Measurements from ENCODE around the gene RBFOX2. TPM values are rescaled to one million over a fixed set of nuclear protein-coding genes. Genes with fewer than 3 reads are reported as not detected.
A peak's percentile ranks its signal among the peaks of the same experiment; 100 is the strongest.

The RBFOX2 gene
- total RNA-seq, 2 experiments from 2014 or later, result 1.9 to 2.4 TPM

DNA sequence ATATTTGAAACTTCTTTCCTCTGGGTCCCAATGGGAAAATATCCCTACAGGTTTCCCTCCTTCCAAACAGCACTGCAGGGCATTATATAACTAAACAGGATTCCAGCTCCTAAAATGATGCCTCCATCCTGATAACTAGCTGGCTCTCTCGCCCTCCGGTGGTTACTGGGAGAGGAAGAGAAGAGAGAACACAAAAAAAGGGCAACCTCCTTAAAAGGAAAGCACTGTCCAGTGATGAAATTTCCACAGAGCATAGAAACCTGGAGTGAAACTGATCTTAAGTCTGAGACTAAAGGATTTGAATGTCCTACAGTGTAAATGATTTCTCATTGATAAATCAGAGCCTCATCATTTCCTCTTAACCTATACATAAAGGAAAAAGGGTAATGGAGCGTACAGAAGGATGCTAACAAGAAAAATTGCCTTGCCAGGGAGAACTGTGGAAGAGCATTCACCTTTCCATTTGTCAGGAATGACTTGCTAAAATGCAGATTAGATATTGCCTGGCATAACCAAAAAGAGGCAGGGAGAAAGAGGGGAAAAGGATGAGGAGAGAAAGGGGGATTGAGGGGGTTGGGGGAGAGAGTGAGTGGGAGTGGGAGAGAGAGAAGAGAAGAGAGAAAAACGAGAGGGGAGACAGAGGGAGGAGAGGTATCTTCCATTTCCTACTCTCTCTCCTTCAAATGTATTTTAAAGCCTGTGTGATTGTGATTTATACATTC lies 189.6 kb downstream of the RBFOX2 start:
- Histone ChIP-seq H3K36me3 (ENCODE audit: insufficient read depth, low read length) (no peaks in the 10 kb centered on the region), H3K4me1 (ENCODE audit: insufficient read depth, low read length) (peaks cover 3% of the 10 kb centered on the region), H3K27ac (ENCODE audit: low read depth in 1 of 2, low read length in 2 of 2) (no peak overlapping the region), H3K27me3 (ENCODE audit: control insufficient read depth in 1 of 2, insufficient read depth in 2 of 2, low read length in 2 of 2) (peaks cover 0 to 10% of the 10 kb centered on the region in 2 experiments), H3K9me3 (ENCODE audit: control insufficient read depth in 1 of 2, insufficient read depth in 1 of 2, low read length in 2 of 2) (no peaks in the 10 kb centered on the region), H3K4me3 (ENCODE audit: low read length) (no peak overlapping the region)
- Mint-ChIP-seq H3K4me1 (ENCODE audit: low read depth) (peaks cover 12% of the 10 kb centered on the region), H3K27ac (no peak overlapping the region), H3K36me3 (ENCODE audit: low read depth) (no peaks in the 10 kb centered on the region), H3K27me3 (peaks cover 26% of the 10 kb centered on the region), H3K4me3 (no peak overlapping the region), H3K9me3 (no peaks in the 10 kb centered on the region)
- ChIA-PET POLR2A (no interaction called here), CTCF (no interaction called here)
- TF ChIP-seq, protein P1, sequence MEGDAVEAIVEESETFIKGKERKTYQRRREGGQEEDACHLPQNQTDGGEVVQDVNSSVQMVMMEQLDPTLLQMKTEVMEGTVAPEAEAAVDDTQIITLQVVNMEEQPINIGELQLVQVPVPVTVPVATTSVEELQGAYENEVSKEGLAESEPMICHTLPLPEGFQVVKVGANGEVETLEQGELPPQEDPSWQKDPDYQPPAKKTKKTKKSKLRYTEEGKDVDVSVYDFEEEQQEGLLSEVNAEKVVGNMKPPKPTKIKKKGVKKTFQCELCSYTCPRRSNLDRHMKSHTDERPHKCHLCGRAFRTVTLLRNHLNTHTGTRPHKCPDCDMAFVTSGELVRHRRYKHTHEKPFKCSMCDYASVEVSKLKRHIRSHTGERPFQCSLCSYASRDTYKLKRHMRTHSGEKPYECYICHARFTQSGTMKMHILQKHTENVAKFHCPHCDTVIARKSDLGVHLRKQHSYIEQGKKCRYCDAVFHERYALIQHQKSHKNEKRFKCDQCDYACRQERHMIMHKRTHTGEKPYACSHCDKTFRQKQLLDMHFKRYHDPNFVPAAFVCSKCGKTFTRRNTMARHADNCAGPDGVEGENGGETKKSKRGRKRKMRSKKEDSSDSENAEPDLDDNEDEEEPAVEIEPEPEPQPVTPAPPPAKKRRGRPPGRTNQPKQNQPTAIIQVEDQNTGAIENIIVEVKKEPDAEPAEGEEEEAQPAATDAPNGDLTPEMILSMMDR (IDR thresholded peaks at IDR 0.05), result no peak
- DNase-seq, result peak in 2 of 14 experiments; percentile 3 to 10
- ATAC-seq (ENCODE audit: poor library complexity), result no peak
- intact Hi-C loops (cut with DNase I, micrococcal nuclease), result no loop called here

GRCh38 chr22:35837101-35837727 lies 191.4 kb downstream of the RBFOX2 start:
- Mint-ChIP-seq H3K4me3 (no peak overlapping the region), H3K4me1 (ENCODE audit: low read depth) (peaks cover 12% of the 10 kb centered on the region), H3K27me3 (peaks cover 26% of the 10 kb centered on the region), H3K9me3 (no peaks in the 10 kb centered on the region), H3K27ac (no peak overlapping the region), H3K36me3 (ENCODE audit: low read depth) (no peaks in the 10 kb centered on the region)
- Histone ChIP-seq H3K4me3 (ENCODE audit: low read length) (no peak overlapping the region), H3K4me1 (ENCODE audit: insufficient read depth, low read length) (peaks cover 3% of the 10 kb centered on the region), H3K9me3 (ENCODE audit: control insufficient read depth in 1 of 2, insufficient read depth in 1 of 2, low read length in 2 of 2) (no peaks in the 10 kb centered on the region), H3K27me3 (ENCODE audit: control insufficient read depth in 1 of 2, insufficient read depth in 2 of 2, low read length in 2 of 2) (peaks cover 0 to 10% of the 10 kb centered on the region in 2 experiments), H3K36me3 (ENCODE audit: insufficient read depth, low read length) (no peaks in the 10 kb centered on the region), H3K27ac (ENCODE audit: low read depth in 1 of 2, low read length in 2 of 2) (no peak overlapping the region)
- ChIA-PET POLR2A (no interaction called here), CTCF (no interaction called here)
- no peak for ATAC-seq (ENCODE audit: poor library complexity)
- TF ChIP-seq, protein P1 (IDR thresholded peaks at IDR 0.05), result no peak
- no peak for DNase-seq
- intact Hi-C loops (cut with DNase I, micrococcal nuclease), result no loop called here

DNA sequence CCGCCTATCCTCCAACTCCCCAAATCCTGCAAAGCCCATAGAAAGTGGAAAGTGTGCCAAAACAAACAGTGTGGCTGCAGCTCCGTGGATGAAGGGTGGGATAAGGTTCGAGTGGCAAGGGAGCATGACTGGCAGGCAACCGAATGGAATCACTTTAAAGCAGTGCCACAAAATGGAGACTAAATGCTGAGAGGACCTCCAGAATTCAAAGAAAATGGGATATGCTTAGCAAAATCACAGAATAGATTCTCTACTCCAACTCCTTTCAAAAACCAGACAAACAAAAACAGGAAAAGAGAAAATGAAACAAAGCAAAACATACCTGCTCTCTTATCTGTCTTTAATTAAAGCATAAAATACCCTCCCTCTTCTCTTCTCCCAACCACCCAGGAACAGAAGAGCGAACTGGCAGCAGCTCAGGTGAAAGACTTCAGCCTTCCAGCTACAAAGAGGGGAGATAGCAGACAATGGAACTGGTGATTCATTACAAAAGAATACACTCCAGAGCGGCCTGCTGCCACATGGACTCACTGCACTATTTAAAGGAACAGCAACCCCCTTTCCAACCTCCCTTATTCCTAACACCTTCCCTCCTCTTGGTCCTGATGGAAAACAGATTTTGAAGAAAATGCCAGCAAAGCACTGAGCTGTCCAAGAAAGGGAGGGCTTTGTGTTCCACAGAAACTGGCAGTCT lies 192.5 kb downstream of the RBFOX2 start:
- H3K36me3 Mint-ChIP-seq (ENCODE audit: low read depth), result no peaks in the 10 kb centered on the region
- H3K9me3 ChIP-seq (ENCODE audit: control insufficient read depth in 1 of 2, insufficient read depth in 1 of 2, low read length in 2 of 2), result no peaks in the 10 kb centered on the region
- DNase-seq (no peak), ATAC-seq (ENCODE audit: poor library complexity) (no peak)
- TF ChIP-seq, protein P1 (IDR thresholded peaks at IDR 0.05), result no peak
- no peak overlapping the region for H3K27ac Mint-ChIP-seq
- no peaks in the 10 kb centered on the region for H3K36me3 ChIP-seq (ENCODE audit: insufficient read depth, low read length)
- POLR2A ChIA-PET, result interaction anchor here (0.6 kb wide), 1 partner anchor 9 kb away, joined by 3 read pairs; no protein-coding TSS in a partner anchor
- peaks cover 0 to 10% of the 10 kb centered on the region in 2 experiments for H3K27me3 ChIP-seq (ENCODE audit: control insufficient read depth in 1 of 2, insufficient read depth in 2 of 2, low read length in 2 of 2)
- no peak overlapping the region for H3K4me3 Mint-ChIP-seq
- no peaks in the 10 kb centered on the region for H3K9me3 Mint-ChIP-seq
- H3K4me1 ChIP-seq (ENCODE audit: insufficient read depth, low read length), result peaks cover 3% of the 10 kb centered on the region
- CTCF ChIA-PET, result interaction anchor here (1.4 kb wide), 1 partner anchor 12 kb away, joined by 3 read pairs; no protein-coding TSS in a partner anchor
- intact Hi-C loops (cut with DNase I, micrococcal nuclease), result no loop called here
- H3K4me3 ChIP-seq (ENCODE audit: low read length), result no peak overlapping the region
- H3K27ac ChIP-seq (ENCODE audit: low read depth in 1 of 2, low read length in 2 of 2), result no peak overlapping the region
- H3K4me1 Mint-ChIP-seq (ENCODE audit: low read depth), result peaks cover 12% of the 10 kb centered on the region
- peaks cover 26% of the 10 kb centered on the region for H3K27me3 Mint-ChIP-seq
